ENCODE results near the gene TMA7. TPM values are rescaled to one million over a fixed set of nuclear protein-coding genes. Genes with fewer than 3 reads are reported as not detected.

TMA7 gene
- total and polyA plus RNA-seq, 2 of the 13 experiments (the other 11 are each of a cell fraction or from before 2014, with no cell fraction given), result 100 to 486 TPM

DNA sequence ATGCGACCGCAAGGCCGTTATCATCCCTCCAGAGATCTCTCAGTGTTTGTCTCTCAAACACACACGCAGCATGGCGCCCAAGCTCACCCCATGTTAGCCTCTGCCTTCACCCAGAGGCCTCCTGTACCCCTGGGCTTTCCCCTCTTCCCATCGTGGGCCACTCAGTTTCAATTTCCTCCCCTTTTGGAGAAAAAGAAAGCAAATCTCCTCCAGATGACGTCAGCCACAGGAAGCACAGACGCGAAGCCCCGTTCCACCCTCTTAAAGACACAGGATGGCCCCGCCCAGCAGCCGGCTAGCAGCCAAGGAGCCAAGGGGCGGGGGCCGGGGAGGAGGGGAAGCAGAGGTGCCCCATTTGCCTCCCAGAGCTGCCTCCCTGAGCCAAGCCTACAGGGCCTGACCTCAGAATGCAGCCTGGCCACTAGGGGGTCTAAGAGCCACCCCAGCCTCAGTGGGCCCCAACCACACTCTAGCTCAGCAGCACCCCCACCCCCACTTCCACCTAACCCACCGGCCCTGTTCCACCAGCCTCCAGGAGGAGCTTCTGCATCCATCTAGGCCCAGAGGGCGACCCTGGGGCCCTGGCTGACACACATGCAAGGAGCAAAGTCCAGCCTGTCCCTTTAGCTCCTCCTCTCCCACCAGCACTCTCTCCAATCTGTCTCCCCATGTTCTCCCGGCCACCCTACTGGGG is 33.0 kb downstream of the TMA7 start (continued):
- TF ChIP-seq, protein P1, sequence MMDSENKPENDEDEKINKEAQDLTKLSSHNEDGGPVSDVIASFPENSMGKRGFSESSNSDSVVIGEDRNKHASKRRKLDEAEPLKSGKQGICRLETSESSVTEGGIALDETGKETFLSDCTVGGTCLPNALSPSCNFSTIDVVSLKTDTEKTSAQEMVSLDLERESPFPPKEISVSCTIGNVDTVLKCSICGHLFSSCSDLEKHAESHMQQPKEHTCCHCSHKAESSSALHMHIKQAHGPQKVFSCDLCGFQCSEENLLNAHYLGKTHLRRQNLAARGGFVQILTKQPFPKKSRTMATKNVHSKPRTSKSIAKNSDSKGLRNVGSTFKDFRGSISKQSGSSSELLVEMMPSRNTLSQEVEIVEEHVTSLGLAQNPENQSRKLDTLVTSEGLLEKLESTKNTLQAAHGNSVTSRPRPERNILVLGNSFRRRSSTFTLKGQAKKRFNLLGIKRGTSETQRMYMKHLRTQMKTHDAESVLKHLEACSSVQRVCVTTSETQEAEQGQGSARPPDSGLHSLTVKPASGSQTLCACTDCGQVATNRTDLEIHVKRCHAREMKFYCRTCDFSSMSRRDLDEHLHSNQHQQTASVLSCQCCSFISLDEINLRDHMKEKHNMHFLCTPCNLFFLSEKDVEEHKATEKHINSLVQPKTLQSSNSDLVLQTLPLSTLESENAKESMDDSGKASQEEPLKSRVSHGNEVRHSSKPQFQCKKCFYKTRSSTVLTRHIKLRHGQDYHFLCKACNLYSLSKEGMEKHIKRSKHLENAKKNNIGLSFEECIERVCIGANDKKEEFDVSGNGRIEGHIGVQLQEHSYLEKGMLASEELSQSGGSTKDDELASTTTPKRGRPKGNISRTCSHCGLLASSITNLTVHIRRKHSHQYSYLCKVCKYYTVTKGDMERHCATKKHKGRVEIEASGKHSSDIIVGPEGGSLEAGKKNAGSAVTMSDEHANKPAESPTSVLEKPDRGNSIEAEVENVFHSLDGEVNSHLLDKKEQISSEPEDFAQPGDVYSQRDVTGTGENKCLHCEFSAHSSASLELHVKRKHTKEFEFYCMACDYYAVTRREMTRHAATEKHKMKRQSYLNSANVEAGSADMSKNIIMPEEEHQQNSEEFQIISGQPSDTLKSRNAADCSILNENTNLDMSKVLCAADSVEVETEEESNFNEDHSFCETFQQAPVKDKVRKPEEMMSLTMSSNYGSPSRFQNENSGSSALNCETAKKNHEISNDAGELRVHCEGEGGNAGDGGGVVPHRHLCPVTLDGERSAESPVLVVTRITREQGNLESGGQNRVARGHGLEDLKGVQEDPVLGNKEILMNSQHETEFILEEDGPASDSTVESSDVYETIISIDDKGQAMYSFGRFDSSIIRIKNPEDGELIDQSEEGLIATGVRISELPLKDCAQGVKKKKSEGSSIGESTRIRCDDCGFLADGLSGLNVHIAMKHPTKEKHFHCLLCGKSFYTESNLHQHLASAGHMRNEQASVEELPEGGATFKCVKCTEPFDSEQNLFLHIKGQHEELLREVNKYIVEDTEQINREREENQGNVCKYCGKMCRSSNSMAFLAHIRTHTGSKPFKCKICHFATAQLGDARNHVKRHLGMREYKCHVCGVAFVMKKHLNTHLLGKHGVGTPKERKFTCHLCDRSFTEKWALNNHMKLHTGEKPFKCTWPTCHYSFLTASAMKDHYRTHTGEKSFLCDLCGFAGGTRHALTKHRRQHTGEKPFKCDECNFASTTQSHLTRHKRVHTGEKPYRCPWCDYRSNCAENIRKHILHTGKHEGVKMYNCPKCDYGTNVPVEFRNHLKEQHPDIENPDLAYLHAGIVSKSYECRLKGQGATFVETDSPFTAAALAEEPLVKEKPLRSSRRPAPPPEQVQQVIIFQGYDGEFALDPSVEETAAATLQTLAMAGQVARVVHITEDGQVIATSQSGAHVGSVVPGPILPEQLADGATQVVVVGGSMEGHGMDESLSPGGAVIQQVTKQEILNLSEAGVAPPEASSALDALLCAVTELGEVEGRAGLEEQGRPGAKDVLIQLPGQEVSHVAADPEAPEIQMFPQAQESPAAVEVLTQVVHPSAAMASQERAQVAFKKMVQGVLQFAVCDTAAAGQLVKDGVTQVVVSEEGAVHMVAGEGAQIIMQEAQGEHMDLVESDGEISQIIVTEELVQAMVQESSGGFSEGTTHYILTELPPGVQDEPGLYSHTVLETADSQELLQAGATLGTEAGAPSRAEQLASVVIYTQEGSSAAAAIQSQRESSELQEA (CRISPR knock-in tag; IDR thresholded peaks at IDR 0.05; ENCODE audit: not compliant biosample characterization), result no peak
- TF ChIP-seq, protein P2, sequence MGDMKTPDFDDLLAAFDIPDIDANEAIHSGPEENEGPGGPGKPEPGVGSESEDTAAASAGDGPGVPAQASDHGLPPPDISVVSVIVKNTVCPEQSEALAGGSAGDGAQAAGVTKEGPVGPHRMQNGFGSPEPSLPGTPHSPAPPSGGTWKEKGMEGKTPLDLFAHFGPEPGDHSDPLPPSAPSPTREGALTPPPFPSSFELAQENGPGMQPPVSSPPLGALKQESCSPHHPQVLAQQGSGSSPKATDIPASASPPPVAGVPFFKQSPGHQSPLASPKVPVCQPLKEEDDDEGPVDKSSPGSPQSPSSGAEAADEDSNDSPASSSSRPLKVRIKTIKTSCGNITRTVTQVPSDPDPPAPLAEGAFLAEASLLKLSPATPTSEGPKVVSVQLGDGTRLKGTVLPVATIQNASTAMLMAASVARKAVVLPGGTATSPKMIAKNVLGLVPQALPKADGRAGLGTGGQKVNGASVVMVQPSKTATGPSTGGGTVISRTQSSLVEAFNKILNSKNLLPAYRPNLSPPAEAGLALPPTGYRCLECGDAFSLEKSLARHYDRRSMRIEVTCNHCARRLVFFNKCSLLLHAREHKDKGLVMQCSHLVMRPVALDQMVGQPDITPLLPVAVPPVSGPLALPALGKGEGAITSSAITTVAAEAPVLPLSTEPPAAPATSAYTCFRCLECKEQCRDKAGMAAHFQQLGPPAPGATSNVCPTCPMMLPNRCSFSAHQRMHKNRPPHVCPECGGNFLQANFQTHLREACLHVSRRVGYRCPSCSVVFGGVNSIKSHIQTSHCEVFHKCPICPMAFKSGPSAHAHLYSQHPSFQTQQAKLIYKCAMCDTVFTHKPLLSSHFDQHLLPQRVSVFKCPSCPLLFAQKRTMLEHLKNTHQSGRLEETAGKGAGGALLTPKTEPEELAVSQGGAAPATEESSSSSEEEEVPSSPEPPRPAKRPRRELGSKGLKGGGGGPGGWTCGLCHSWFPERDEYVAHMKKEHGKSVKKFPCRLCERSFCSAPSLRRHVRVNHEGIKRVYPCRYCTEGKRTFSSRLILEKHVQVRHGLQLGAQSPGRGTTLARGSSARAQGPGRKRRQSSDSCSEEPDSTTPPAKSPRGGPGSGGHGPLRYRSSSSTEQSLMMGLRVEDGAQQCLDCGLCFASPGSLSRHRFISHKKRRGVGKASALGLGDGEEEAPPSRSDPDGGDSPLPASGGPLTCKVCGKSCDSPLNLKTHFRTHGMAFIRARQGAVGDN (CRISPR knock-in tag; IDR thresholded peaks at IDR 0.05), result peak; percentile 96
- TF ChIP-seq ZNF780A (CRISPR knock-in tag; IDR thresholded peaks at IDR 0.05), result no peak
- TF ChIP-seq KMT2A (CRISPR knock-in tag; IDR thresholded peaks at IDR 0.05), result peak; percentile 39; the same call in 1 of the 2 replicates
- peak; percentile 89 for TF ChIP-seq CREM (IDR thresholded peaks at IDR 0.05)
- no peak for TF ChIP-seq CREM (CRISPR knock-in tag; IDR thresholded peaks at IDR 0.05)
- TF ChIP-seq, protein P3, sequence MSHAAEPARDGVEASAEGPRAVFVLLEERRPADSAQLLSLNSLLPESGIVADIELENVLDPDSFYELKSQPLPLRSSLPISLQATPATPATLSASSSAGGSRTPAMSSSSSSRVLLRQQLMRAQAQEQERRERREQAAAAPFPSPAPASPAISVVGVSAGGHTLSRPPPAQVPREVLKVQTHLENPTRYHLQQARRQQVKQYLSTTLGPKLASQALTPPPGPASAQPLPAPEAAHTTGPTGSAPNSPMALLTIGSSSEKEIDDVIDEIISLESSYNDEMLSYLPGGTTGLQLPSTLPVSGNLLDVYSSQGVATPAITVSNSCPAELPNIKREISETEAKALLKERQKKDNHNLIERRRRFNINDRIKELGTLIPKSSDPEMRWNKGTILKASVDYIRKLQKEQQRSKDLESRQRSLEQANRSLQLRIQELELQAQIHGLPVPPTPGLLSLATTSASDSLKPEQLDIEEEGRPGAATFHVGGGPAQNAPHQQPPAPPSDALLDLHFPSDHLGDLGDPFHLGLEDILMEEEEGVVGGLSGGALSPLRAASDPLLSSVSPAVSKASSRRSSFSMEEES (CRISPR knock-in tag; IDR thresholded peaks at IDR 0.05), result 0 out of 2 replicates have a peak, but pooled peaks have one; percentile 22
- peak; percentile 73 for TF ChIP-seq NR2F6 (IDR thresholded peaks at IDR 0.05)
- TF ChIP-seq NR2F6 (CRISPR knock-in tag; IDR thresholded peaks at IDR 0.05), result peak; percentile 71; the same call in 1 of the 2 replicates
- TF ChIP-seq ZNF724P (CRISPR knock-in tag; IDR thresholded peaks at IDR 0.05; ENCODE audit: borderline replicate concordance), result 0 out of 2 replicates have a peak, but pooled peaks have one; percentile 43
- no peak for TF ChIP-seq LCORL (IDR thresholded peaks at IDR 0.05)
- TF ChIP-seq LCORL (CRISPR knock-in tag; IDR thresholded peaks at IDR 0.05), result peak; percentile 82
- TF ChIP-seq, protein P4, sequence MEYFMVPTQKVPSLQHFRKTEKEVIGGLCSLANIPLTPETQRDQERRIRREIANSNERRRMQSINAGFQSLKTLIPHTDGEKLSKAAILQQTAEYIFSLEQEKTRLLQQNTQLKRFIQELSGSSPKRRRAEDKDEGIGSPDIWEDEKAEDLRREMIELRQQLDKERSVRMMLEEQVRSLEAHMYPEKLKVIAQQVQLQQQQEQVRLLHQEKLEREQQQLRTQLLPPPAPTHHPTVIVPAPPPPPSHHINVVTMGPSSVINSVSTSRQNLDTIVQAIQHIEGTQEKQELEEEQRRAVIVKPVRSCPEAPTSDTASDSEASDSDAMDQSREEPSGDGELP (IDR thresholded peaks at IDR 0.05; ENCODE audit: borderline replicate concordance, low read depth), result peak; percentile 58; the same call in 1 of the 2 replicates
- TF ChIP-seq ATM (IDR thresholded peaks at IDR 0.05; ENCODE audit: borderline replicate concordance), result no peak
- TF ChIP-seq GATAD2A (CRISPR knock-in tag; IDR thresholded peaks at IDR 0.05), result peak; percentile 71; the same call in 1 of the 2 replicates
- peak; percentile 75 for TF ChIP-seq HDAC1 (CRISPR knock-in tag; IDR thresholded peaks at IDR 0.05)
